H1 (cell line): ENCODE results near the gene HCAR2. TPM values are rescaled to one million over a fixed set of nuclear protein-coding genes. Genes with fewer than 3 reads are reported as not detected.

Experiments
- ASH2L ChIP-seq: fragments of 200-600, 300-600 bp; sonication (generic); IDR thresholded peaks from one replicate; pipeline ENCODE4 v1.7.1; 2017; ENCODE audit warnings: low read length
- ATF2 ChIP-seq: IDR thresholded peaks from 2 replicates; pipeline ENCODE4 v1.6.1; 2012; ENCODE audit warnings: low read length, inconsistent platforms
- CBX5 ChIP-seq: fragments of 300-800, 300-1000 bp; sonication (generic); IDR thresholded peaks from 2 replicates; pipeline ENCODE4 v1.7.1; 2016; ENCODE audit warnings: antibody characterized with exemption, low read length, low read depth
- CHD7 ChIP-seq: fragments of 300-600 bp; sonication (generic); IDR thresholded peaks from 2 replicates; pipeline ENCODE4 v1.7.1; 2012; ENCODE audit warnings: low read length, moderate library complexity, mild to moderate bottlenecking, inconsistent platforms; ENCODE audit not compliant: insufficient replicate concordance
- POLR2AphosphoS5 ChIP-seq: IDR thresholded peaks from 2 replicates; pipeline ENCODE4 v1.6.1; 2011; ENCODE audit warnings: low read depth, low read length
- RAD21 ChIP-seq, 2 experiments: IDR thresholded peaks in 1 of 2; conservative IDR thresholded peaks in 1 of 2; 2 replicates each; pipeline ENCODE4 v1.6.1; 2011; ENCODE audit warnings: low read depth in 2 of 2, low read length in 2 of 2, improper control_type of control experiment in 1 of 2, inconsistent platforms in 1 of 2, mild to moderate bottlenecking in 1 of 2, moderate library complexity in 1 of 2
- RXRA ChIP-seq: IDR thresholded peaks from 2 replicates; pipeline ENCODE4 v1.6.1; 2011; ENCODE audit warnings: low read depth, mild to moderate bottlenecking, low read length, moderate library complexity; ENCODE audit not compliant: insufficient read depth
- SP2 ChIP-seq: IDR thresholded peaks from 2 replicates; pipeline ENCODE4 v1.6.1; 2012; ENCODE audit warnings: mild to moderate bottlenecking, low read length, inconsistent platforms
- ZNF274 ChIP-seq: IDR thresholded peaks from 2 replicates; pipeline ENCODE4 v1.7.0; 2012; ENCODE audit warnings: low read length, borderline replicate concordance; ENCODE audit errors: extremely low read depth
- polyA plus RNA-seq, 7 experiments: library from polyadenylated mRNA; depleted of rRNA in 3 of 7; stranded (reverse) in 5 of 7; unstranded in 2 of 7; fragments of >200 nt in 5 of 7; fragments of 200-250 nt in 2 of 7; gene quantifications; 1 replicate in 5 of 7; 2 replicates in 1 of 7; 4 replicates in 1 of 7; pipeline versions ENCODE4 v1.2.1 to v1.2.3, GENCODE V29; 2011 to 2013; ENCODE audit warnings: missing spikeins in 2 of 7, mixed read lengths in 2 of 7
- total RNA-seq: library from RNA; stranded (reverse); fragmentation: NEBNext Ultra II Directional; extraction: Animal tissue kit (Norgen Biotek cat#: 25700); gene quantifications from 2 replicates; pipeline ENCODE4 v1.2.1, GENCODE V29; 2021

The HCAR2 gene
- total and polyA plus RNA-seq, 2 of the 8 experiments (the other 6 are each of a cell fraction or from before 2014, with no cell fraction given) = not detected

- TF ChIP-seq CHD7 = no peak
- no peak for TF ChIP-seq RXRA
- TF ChIP-seq ZNF274 = no peak
- no peak for TF ChIP-seq SP2
- no peak for TF ChIP-seq ASH2L
- TF ChIP-seq RAD21 (IDR thresholded peaks at IDR 0.05 in 1 of 2, conservative IDR thresholded peaks at IDR 0.05 in 1 of 2; ENCODE audit: low read depth in 2 of 2, low read length in 2 of 2) = no peak
- no peak for TF ChIP-seq POLR2AphosphoS5
- TF ChIP-seq CBX5 = no peak
- no peak for TF ChIP-seq ATF2
Measured at GRCh38 chr12:122724641-122725243, 21.6 kb upstream of the HCAR2 start (continued).
